GM12878 (cell line): ENCODE data around the gene TKFC. TPM values are rescaled to one million over a fixed set of nuclear protein-coding genes. Genes with fewer than 3 reads are reported as not detected.
A peak's percentile ranks its signal among the peaks of the same experiment; 100 is the strongest.

ENCODE experiments used
- ATAC-seq: fragments of 200-7000 bp; cut with Tn5 transposase; 3 replicates; pipeline ENCODE4 v1.9.1; 2020; ENCODE audit warnings: mild to moderate bottlenecking, moderate library complexity
- BruUV-seq: library from RNA; stranded (reverse); fragments of 400-500 nt; replicated peaks from 2 replicates; lab custom pipeline; 2021; lab: Mats Ljungman, UMichigan
- CTCF ChIA-PET: fragments of 300-600 bp; sonication (Branson Sonifier 250); formaldehyde crosslinking; extraction: SDS; loops from one replicate; lab custom pipeline; 2021; ENCODE audit warnings: inconsistent platforms; lab: Yijun Ruan, JAX
- POLR2A ChIA-PET: fragments of 350-600 bp; formaldehyde crosslinking; extraction: SDS; loops from one replicate; lab custom pipeline; 2021; ENCODE audit warnings: inconsistent platforms; lab: Charles Lee
- RAD21 ChIA-PET: fragments of 300-600 bp; sonication (Branson Sonifier 250); formaldehyde crosslinking; loops from one replicate; lab custom pipeline; 2023; ENCODE audit warnings: antibody characterized with exemption; ENCODE audit not compliant: unreplicated experiment; lab: Charles Lee
- SMC1A ChIA-PET: fragments of 300-600 bp; sonication (Branson Sonifier 250); formaldehyde crosslinking; loops from one replicate; lab custom pipeline; 2023; ENCODE audit not compliant: unreplicated experiment, uncharacterized antibody; lab: Charles Lee
- DNase-seq: peaks from one replicate; pipeline ENCODE4 v3.0.0-alpha.2; 2011; ENCODE audit warnings: low read depth, low spot score
- FAIRE-seq: peaks from 3 replicates; lab custom pipeline; 2011; peaks lifted over from hg19 to GRCh38; lab: Jason Lieb, UNC
- H2AFZ ChIP-seq: 2 replicates; pipeline ENCODE4 v1.6.0; 2011; ENCODE audit warnings: low read depth, low read length, control low read depth; ENCODE audit not compliant: control insufficient read depth
- H3K27ac ChIP-seq: 2 replicates; pipeline ENCODE4 v1.5.1; 2011; ENCODE audit warnings: control low read depth; ENCODE audit not compliant: control insufficient read depth, insufficient read depth
- H3K27me3 ChIP-seq, 2 experiments: replicated peaks in 1 of 2; 2 replicates each; pipeline versions ENCODE4 v1.6.0 to v1.6.1; 2011; ENCODE audit warnings: low read length in 1 of 2; ENCODE audit not compliant: control insufficient read depth in 2 of 2, insufficient read depth in 2 of 2
- H3K36me3 ChIP-seq, 2 experiments: 2 replicates each; pipeline ENCODE4 v1.5.1; 2011; ENCODE audit warnings: low read length in 1 of 2; ENCODE audit not compliant: control insufficient read depth in 2 of 2, insufficient read depth in 2 of 2
- H3K4me1 ChIP-seq: 2 replicates; pipeline ENCODE4 v1.6.1; 2011; ENCODE audit warnings: mild to moderate bottlenecking, low read length, moderate library complexity, mixed read lengths; ENCODE audit not compliant: control insufficient read depth, insufficient read depth
- H3K4me2 ChIP-seq: 2 replicates; pipeline ENCODE4 v1.6.0; 2011; ENCODE audit warnings: control low read depth; ENCODE audit not compliant: control insufficient read depth, insufficient read depth
- H3K4me3 ChIP-seq: fragments of 200-600 bp; sonication (generic); 2 replicates; pipeline ENCODE4 v1.5.1; 2016
- H3K79me2 ChIP-seq: 2 replicates; pipeline ENCODE4 v1.6.0; 2011; ENCODE audit warnings: low read length; ENCODE audit not compliant: control insufficient read depth, insufficient read depth
- H3K9ac ChIP-seq: 2 replicates; pipeline ENCODE4 v1.8.0; 2011; ENCODE audit warnings: low read length, control low read depth, mixed read lengths; ENCODE audit not compliant: control insufficient read depth, insufficient read depth
- H3K9me3 ChIP-seq: replicated peaks from 3 replicates; pipeline ENCODE4 v1.5.1; 2011; ENCODE audit warnings: mild to moderate bottlenecking, low read length; ENCODE audit not compliant: control insufficient read depth, insufficient read depth
- H4K20me1 ChIP-seq: 2 replicates; pipeline ENCODE4 v1.6.0; 2011; ENCODE audit not compliant: control insufficient read depth, insufficient read depth
- HDGF ChIP-seq: fragments of 450-650 bp; IDR thresholded peaks from 2 replicates; pipeline ENCODE4 v1.6.1; 2016; ENCODE audit warnings: antibody characterized with exemption
- LARP7 ChIP-seq: fragments of 450-650 bp; IDR thresholded peaks from 2 replicates; pipeline ENCODE4 v1.6.1; 2017; ENCODE audit warnings: mild to moderate bottlenecking
- MYB ChIP-seq: fragments of 150-350 bp; IDR thresholded peaks from 2 replicates; pipeline ENCODE4 v1.6.1; 2014; ENCODE audit warnings: mild to moderate bottlenecking, low read depth, low read length, borderline replicate concordance
- POLR2AphosphoS2 ChIP-seq: IDR thresholded peaks from 2 replicates; pipeline ENCODE4 v1.6.1; 2011; ENCODE audit warnings: low read depth, mild to moderate bottlenecking, low read length, improper control_type of control experiment, moderate library complexity
- RAD21 ChIP-seq: IDR thresholded peaks from 2 replicates; pipeline ENCODE4 v1.6.1; 2011; ENCODE audit warnings: mild to moderate bottlenecking, low read depth, low read length, moderate library complexity; ENCODE audit not compliant: insufficient read depth
- SMARCA5 ChIP-seq: fragments of 450-650 bp; IDR thresholded peaks from 2 replicates; pipeline ENCODE4 v1.6.1; 2017; ENCODE audit warnings: mild to moderate bottlenecking
- SMC3 ChIP-seq: IDR thresholded peaks from 2 replicates; pipeline ENCODE4 v1.6.1; 2011; ENCODE audit warnings: low read length, improper control_type of control experiment, borderline replicate concordance
- SP1 ChIP-seq: IDR thresholded peaks from one replicate; pipeline ENCODE4 v1.6.1; 2011; ENCODE audit warnings: low read depth, low read length
- SREBF1 ChIP-seq: IDR thresholded peaks from 2 replicates; pipeline ENCODE4 v1.6.1; 2012; ENCODE audit warnings: mild to moderate bottlenecking, low read length
- SRF ChIP-seq, 2 experiments: IDR thresholded peaks; 2 replicates each; pipeline ENCODE4 v1.6.1; 2011; ENCODE audit warnings: low read depth in 2 of 2, low read length in 2 of 2, mild to moderate bottlenecking in 1 of 2, moderate library complexity in 1 of 2
- TBL1XR1 ChIP-seq: IDR thresholded peaks from 2 replicates; pipeline ENCODE4 v1.6.1; 2012; ENCODE audit warnings: low read depth, low read length, improper control_type of control experiment
- TCF12 ChIP-seq: IDR thresholded peaks from 2 replicates; pipeline ENCODE4 v1.6.1; 2011; ENCODE audit warnings: low read depth, mild to moderate bottlenecking, low read length
- USF2 ChIP-seq: IDR thresholded peaks from 2 replicates; pipeline ENCODE4 v1.6.1; 2011; ENCODE audit warnings: low read depth, low read length, improper control_type of control experiment, borderline replicate concordance
- YY1 ChIP-seq: IDR thresholded peaks from 2 replicates; pipeline ENCODE4 v1.6.1; 2011; ENCODE audit warnings: low read depth, mild to moderate bottlenecking, low read length
- ZNF24 ChIP-seq: fragments of 450-650 bp; IDR thresholded peaks from 2 replicates; pipeline ENCODE4 v1.6.1; 2017; ENCODE audit warnings: antibody characterized with exemption, mild to moderate bottlenecking
- WGBS: methylation state at CpG from one replicate; pipeline ENCODE4 v1.1.6; 2016; ENCODE audit warnings: low lambda C conversion rate; ENCODE audit not compliant: insufficient replicate concordance, insufficient coverage; ENCODE audit errors: missing lambda C conversion rate; 5-methylcytosine and 5-hydroxymethylcytosine counted together
- in situ Hi-C: fragments of 300-500 bp; cut with MboI; formaldehyde crosslinking; loops from 9 replicates; pipeline ENCODE4 v1.14.3; 2018; ENCODE audit warnings: mixed read lengths
- intact Hi-C: fragments of 100-400 bp; cut with micrococcal nuclease; formaldehyde crosslinking; loops from one replicate; pipeline ENCODE4 v1.14.2; 2022; ENCODE audit not compliant: unreplicated experiment
- polyA plus RNA-seq, 11 experiments: library from polyadenylated mRNA; depleted of rRNA in 4 of 11; unstranded in 6 of 11; stranded (reverse) in 5 of 11; fragments of >200 nt; fragmentation: Nextera tagmentation in 4 of 11; fragmentation: Illumina TruSeq in 1 of 11; extraction: Ambion mirVana in 4 of 11; extraction: Trizol in 1 of 11; gene quantifications; 1 replicate in 1 of 11; 2 replicates in 10 of 11; pipeline versions ENCODE4 v1.2.1 to v1.2.3, GENCODE V29; 2011 to 2016; ENCODE audit warnings: inconsistent platforms in 2 of 11, missing spikeins in 2 of 11, low read depth in 1 of 11
- total RNA-seq, 4 experiments: library from RNA; depleted of rRNA in 3 of 4; stranded (reverse); fragments of >200 nt in 3 of 4; fragmentation: Illumina TruSeq in 1 of 4; extraction: Trizol in 1 of 4; gene quantifications; 2 replicates each; pipeline versions ENCODE4 v1.2.1 to v1.2.3, GENCODE V29; 2013 to 2021
- TF ChIP-seq, protein P1 (sequence below): fragments of 150-350 bp; IDR thresholded peaks from 2 replicates; pipeline ENCODE4 v1.6.1; 2016; ENCODE audit warnings: low read depth, low read length
- TF ChIP-seq, protein P2 (sequence below): IDR thresholded peaks from 2 replicates; pipeline ENCODE4 v1.6.1; 2012; ENCODE audit warnings: low read depth, low read length, improper control_type of control experiment

The TKFC gene
- total and polyA plus RNA-seq, 10 of the 15 experiments (the other 5 are each of a cell fraction or from before 2014, with no cell fraction given), result 2.4 to 113 (median 59.0) TPM

- peak overlapping the region; percentile 65 for H2AFZ ChIP-seq
- peak; percentile 100 for FAIRE-seq
- BruUV-seq, result no TSS peak
- peak; percentile 77 for ATAC-seq
- peak overlapping the region; percentile 45 for H3K27ac ChIP-seq
- in situ Hi-C loops (loop anchor here (5.0 kb wide), 1 partner anchor 51 kb away; no protein-coding TSS in a partner anchor), intact Hi-C loops (loop anchor here (1.0 to 10.0 kb wide), 4 partner anchors 20 to 82 kb away; partner anchors contain the start of gene TMEM216)
- no peaks in the 10 kb centered on the region for H3K9me3 ChIP-seq
- H3K27me3 ChIP-seq, result no peaks in the 10 kb centered on the region
- ChIA-PET POLR2A (interaction anchor here (0.6 to 5.9 kb wide), 15 partner anchors 13 to 362 kb away, joined by 3 to 86 read pairs (median 4); partner anchors contain the start of genes CYB561A3, TMEM138 and TMEM216), CTCF (interaction anchor here (0.6 to 10.2 kb wide), 34 partner anchors 9 to 505 kb away, joined by 3 to 729 read pairs (median 6); partner anchors contain the start of genes CPSF7, CYB561A3, SDHAF2 and TMEM138), SMC1A (interaction anchor here (0.6 to 8.1 kb wide), 35 partner anchors 8 to 388 kb away, joined by 3 to 414 read pairs (median 4); partner anchors contain the start of genes CYB561A3, TMEM138, TMEM216 and VWCE), RAD21 (interaction anchor here (0.7 to 6.5 kb wide), 27 partner anchors 9 to 302 kb away, joined by 3 to 424 read pairs (median 5); partner anchors contain the start of genes CPSF7, CYB561A3, SDHAF2 and TMEM138)
- peaks cover 30% of the 10 kb centered on the region for H3K79me2 ChIP-seq
- no peaks in the 10 kb centered on the region; the same call in 1 of the 2 replicates for H4K20me1 ChIP-seq
- peaks cover under 1 to 2% of the 10 kb centered on the region in 2 experiments; a peak in 3 of 4 replicates for H3K36me3 ChIP-seq
- H3K4me2 ChIP-seq, result no peak overlapping the region
- H3K4me3 ChIP-seq, result no peak overlapping the region
- H3K4me1 ChIP-seq, result peaks cover 16% of the 10 kb centered on the region
- 17% methylated on average over 8 of the region's 8 CpGs for WGBS
- H3K9ac ChIP-seq, result no peak overlapping the region; the same call in 1 of the 2 replicates
- DNase-seq, result peak; percentile 50
- TF ChIP-seq LARP7, result peak; percentile 62; the same call in 1 of the 2 replicates
- peak; percentile 86 for TF ChIP-seq YY1
- TF ChIP-seq SREBF1, result no peak
- 0 out of 2 replicates have a peak, but pooled peaks have one; percentile 9 for TF ChIP-seq TCF12
- 0 out of 2 replicates have a peak, but pooled peaks have one; percentile 35 for TF ChIP-seq HDGF
- TF ChIP-seq RAD21, result peak; percentile 95
- TF ChIP-seq MYB, result no peak
- peak in 1 of 2 experiments; percentile 21; a peak in 1 of 4 replicates for TF ChIP-seq SRF (IDR thresholded peaks at IDR 0.05; ENCODE audit: low read depth in 2 of 2, low read length in 2 of 2)
- TF ChIP-seq SP1, result peak; percentile 12
- TF ChIP-seq USF2, result no peak
- TF ChIP-seq, protein P1, sequence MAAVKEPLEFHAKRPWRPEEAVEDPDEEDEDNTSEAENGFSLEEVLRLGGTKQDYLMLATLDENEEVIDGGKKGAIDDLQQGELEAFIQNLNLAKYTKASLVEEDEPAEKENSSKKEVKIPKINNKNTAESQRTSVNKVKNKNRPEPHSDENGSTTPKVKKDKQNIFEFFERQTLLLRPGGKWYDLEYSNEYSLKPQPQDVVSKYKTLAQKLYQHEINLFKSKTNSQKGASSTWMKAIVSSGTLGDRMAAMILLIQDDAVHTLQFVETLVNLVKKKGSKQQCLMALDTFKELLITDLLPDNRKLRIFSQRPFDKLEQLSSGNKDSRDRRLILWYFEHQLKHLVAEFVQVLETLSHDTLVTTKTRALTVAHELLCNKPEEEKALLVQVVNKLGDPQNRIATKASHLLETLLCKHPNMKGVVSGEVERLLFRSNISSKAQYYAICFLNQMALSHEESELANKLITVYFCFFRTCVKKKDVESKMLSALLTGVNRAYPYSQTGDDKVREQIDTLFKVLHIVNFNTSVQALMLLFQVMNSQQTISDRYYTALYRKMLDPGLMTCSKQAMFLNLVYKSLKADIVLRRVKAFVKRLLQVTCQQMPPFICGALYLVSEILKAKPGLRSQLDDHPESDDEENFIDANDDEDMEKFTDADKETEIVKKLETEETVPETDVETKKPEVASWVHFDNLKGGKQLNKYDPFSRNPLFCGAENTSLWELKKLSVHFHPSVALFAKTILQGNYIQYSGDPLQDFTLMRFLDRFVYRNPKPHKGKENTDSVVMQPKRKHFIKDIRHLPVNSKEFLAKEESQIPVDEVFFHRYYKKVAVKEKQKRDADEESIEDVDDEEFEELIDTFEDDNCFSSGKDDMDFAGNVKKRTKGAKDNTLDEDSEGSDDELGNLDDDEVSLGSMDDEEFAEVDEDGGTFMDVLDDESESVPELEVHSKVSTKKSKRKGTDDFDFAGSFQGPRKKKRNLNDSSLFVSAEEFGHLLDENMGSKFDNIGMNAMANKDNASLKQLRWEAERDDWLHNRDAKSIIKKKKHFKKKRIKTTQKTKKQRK, result no peak
- TF ChIP-seq SMARCA5, result peak; percentile 67; the same call in 1 of the 2 replicates
- 0 out of 2 replicates have a peak, but pooled peaks have one; percentile 21 for TF ChIP-seq ZNF24
- TF ChIP-seq SMC3, result peak; percentile 100
- TF ChIP-seq TBL1XR1, result 0 out of 2 replicates have a peak, but pooled peaks have one; percentile 35
- no peak for TF ChIP-seq POLR2AphosphoS2
- TF ChIP-seq, protein P2, sequence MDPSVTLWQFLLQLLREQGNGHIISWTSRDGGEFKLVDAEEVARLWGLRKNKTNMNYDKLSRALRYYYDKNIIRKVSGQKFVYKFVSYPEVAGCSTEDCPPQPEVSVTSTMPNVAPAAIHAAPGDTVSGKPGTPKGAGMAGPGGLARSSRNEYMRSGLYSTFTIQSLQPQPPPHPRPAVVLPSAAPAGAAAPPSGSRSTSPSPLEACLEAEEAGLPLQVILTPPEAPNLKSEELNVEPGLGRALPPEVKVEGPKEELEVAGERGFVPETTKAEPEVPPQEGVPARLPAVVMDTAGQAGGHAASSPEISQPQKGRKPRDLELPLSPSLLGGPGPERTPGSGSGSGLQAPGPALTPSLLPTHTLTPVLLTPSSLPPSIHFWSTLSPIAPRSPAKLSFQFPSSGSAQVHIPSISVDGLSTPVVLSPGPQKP, result peak; percentile 75
Measured at GRCh38 chr11:61336171-61336935, 3.3 kb downstream of the TKFC start.
